DMS53 treated with DMSO at 0.1 percent for 48 hours (cell line): ENCODE measurements around the gene ARL10.

Source experiments
- DNase-seq: peaks from one replicate; lab custom pipeline; 2025; ENCODE audit not compliant: unreplicated experiment; lab: John Stamatoyannopoulos, UW

Gene ARL10

GRCh38 chr5:176361437-176362232 is 3.7 kb upstream of the ARL10 start, which contains the start of gene KIAA1191:
Gene KIAA1191 (minus strand): TSS chr5:176361764. CDS start chr5:176359508, 2,256 bp downstream.
- DNase-seq, result peak; percentile 84

GRCh38 chr5:176362233-176362490 is 3.1 kb upstream of the ARL10 start:
- DNase-seq, result no peak

- no peak for DNase-seq
Measured at GRCh38 chr5:176364765-176365350, 429 bp upstream of the ARL10 start.

GRCh38 chr5:176366232-176366894 is 1.1 kb downstream of the ARL10 start:
- peak; percentile 9 for DNase-seq

GRCh38 chr5:176368726-176369125 is 3.4 kb downstream of the ARL10 start:
- DNase-seq, result no peak

- no peak for DNase-seq
Measured at GRCh38 chr5:176369934-176370711, 4.8 kb downstream of the ARL10 start.

- DNase-seq, result no peak
Measured at GRCh38 chr5:176371621-176372539, 6.6 kb downstream of the ARL10 start.

- DNase-seq, result no peak
Measured at GRCh38 chr5:176373100-176373818, 8.0 kb downstream of the ARL10 start.

- DNase-seq, result no peak
Measured at GRCh38 chr5:176379881-176380280, 14.6 kb downstream of the ARL10 start.

- no peak for DNase-seq
Measured at GRCh38 chr5:176381423-176381822, 16.1 kb downstream of the ARL10 start.

GRCh38 chr5:176381979-176382378 is 16.7 kb downstream of the ARL10 start:
- DNase-seq, result no peak

GRCh38 chr5:176382721-176383120 is 17.4 kb downstream of the ARL10 start:
- DNase-seq, result no peak

- DNase-seq, result no peak
Measured at GRCh38 chr5:176383248-176383905, 18.1 kb downstream of the ARL10 start.

- no peak for DNase-seq
Measured at GRCh38 chr5:176383961-176384360, 18.7 kb downstream of the ARL10 start.

GRCh38 chr5:176384366-176384930 is 19.2 kb downstream of the ARL10 start:
- no peak for DNase-seq

- DNase-seq, result no peak
Measured at GRCh38 chr5:176384991-176385390, 19.7 kb downstream of the ARL10 start.

GRCh38 chr5:176386491-176386890 is 21.2 kb downstream of the ARL10 start:
- no peak for DNase-seq

- DNase-seq, result no peak
Measured at GRCh38 chr5:176387384-176387925, 22.2 kb downstream of the ARL10 start.

- DNase-seq, result no peak
Measured at GRCh38 chr5:176388003-176388443, 22.7 kb downstream of the ARL10 start.
